GM21825 (cell line): ENCODE results near the gene PI4KA.
"Not testable (repeated sequence)": the region's sequence is repeated elsewhere in the genome, so short reads cannot be mapped to it uniquely, and the experiment has no call there.

Experiments used
- ATAC-seq: cut with Tn5 transposase; IDR thresholded peaks from one replicate; pipeline ENCODE4 v1.9.1; 2021; ENCODE audit warnings: mild to moderate bottlenecking, moderate library complexity; ENCODE audit not compliant: unreplicated experiment

Gene PI4KA

DNA sequence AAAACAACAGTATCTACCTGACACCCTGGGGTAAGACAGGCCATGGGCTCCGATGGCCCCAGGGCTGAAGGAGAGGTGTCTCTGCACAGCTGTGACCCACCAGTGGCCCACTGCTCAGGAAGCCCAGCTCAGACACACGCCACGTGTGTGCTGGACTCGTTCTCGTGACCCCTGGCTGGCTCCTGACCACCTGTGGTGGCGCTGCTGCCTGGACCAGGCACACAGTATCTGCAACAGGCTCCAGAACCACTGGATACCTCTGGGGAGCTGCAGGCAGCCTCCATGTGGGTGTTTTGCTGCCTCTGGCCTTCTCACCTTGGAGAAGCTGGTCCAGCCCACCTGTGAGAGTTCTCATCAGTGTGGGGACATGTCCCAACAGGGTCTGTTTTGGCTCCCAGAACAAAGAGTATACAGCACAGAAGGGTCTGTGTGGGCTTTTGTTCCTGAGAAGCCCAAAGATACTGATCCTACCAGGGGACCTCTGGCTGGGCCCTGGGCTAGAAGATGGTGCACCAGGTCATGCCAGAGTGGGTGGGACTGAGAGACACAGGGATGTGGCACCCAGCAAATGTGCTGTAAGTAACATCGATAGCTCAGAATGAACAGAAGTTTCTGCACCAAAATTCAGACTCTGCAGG is 106.4 kb downstream of the PI4KA start:
- no peak for ATAC-seq

DNA sequence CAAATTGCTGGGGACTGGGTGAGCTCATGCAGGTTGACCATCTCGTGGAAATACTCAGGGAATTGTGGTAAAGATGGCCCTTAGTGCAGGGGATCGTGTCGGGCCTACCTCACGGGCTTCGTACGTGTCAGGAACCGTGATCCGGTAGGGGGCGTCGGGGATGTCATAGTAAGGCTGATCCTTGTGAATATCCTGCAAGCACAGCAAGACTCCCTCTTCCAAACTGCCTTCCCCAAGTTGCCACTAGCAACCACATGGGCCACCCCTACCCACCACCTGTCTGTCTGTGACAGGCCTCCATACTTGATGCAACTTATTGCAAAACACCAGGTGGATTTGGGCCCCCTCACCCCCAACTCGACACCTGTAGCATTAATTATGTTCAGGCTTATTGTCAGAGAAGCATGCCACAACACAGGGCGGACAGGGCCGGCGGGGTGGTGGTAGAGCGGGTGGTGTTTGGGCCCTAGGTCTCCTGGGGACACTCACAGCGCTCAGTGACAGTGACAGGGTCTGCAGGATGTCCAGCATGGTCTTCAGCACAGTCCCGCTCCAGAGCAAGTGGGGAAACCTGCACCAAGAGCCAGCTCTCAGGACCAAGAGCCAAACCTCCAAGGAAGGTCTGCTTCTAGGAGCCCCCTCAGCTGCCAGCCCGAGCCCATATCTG is 107.3 kb downstream of the PI4KA start:
- no peak for ATAC-seq

DNA sequence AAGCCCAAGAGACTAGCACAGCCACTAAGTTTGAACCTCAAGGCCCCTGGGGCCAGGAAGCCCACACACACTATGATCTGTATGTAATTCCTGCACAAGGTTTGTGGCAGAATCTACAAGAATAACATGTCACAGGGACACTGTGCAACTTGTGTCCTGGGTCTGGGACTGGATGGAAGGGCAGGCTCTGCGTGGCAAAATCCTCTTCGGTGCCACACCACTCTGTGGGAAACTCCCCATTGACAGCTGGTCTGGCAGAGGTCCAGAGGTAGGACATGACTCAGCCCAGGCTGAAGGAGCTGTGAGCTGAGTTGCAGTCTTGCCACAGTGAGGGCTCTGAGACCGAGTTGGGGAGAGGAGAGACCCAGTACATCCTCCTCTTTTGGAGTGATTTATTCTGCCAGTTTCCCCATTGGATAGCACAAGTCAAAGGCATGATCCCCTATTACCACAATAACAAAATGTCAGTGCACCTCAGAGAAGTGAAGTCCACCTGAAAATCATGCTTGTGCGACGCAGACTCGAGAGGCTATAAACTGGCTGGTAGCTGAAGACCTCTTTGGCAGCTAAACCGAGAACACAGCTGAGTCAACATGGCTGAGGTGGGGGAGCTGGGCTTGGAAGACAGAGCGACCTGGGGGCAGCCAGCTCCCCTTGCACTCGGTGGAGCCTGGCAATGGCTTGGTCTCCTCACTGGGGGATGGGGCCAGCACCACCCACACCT is 108.0 kb downstream of the PI4KA start:
- no peak for ATAC-seq

DNA sequence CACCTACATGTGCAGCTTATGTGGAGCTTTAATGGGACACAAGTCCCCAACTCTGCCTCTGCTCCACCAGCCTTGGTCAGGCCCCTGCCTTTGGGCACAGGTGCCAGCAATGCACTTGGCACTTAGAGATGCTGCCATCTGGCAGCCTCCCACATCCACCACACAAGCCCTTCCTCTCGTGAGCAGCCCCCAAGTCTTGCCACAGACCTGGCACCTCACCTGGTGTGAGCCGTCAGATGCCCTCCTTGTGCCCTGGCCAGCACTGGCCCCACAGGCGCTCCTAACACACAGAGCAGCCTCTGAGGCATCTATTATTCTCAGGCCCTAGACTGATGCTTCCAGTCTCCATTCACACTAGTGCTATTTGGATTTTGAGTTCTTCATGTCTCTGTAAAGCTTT is 109.2 kb downstream of the PI4KA start:
- ATAC-seq: no peak

DNA sequence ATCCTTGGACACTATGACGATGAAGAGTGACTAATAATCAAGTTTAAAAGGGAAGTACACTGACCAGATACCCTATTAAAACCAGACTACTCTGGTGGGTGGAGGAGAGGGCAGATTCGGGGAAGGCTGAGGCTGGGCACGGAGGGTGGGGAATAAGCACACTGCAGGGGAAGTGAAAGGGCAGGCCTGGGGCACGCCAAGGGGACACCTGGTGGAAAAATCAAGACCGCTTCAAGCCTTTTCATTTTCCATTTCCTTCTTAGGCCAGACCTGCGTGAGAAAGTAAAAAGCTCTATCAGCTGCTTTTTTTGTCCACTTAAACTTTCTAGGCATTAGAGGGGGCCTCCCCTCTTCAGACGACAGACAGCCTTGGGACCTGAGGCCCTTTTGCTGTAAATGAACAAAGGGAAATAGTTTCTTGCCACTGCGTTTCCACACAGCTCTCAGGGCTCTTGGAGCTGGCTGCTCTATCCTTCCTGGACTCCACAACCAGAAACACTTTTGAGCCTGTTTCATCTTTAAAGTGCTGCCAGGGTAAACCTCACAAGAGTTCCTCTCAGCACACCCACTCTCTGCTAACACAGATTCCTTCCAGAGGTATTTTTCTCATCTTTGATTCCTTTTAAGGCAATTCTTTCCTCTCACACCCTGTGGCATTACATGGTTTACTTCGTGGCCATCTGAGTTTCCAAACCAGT is 109.7 kb downstream of the PI4KA start:
- peak; percentile 61 for ATAC-seq

DNA sequence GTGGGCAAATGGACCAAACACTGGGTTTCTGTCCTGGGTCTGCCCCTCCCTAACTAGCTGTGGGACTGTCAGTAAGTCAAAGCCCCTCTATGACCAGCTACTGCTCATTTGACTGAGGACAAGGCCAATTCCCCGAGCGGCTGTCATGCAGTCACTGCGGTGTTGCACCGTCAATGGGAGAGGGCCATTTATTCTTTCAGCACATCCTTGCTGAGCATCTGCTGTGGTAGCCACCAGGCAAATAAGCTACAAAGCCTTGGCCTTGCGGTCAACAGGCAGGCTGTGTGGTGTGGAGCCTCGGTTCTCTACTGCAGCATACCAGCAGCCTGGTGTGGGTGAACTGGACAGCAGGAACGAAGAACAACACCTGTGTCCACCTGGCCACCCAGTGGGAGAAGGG is 110.5 kb downstream of the PI4KA start:
- no peak for ATAC-seq

DNA sequence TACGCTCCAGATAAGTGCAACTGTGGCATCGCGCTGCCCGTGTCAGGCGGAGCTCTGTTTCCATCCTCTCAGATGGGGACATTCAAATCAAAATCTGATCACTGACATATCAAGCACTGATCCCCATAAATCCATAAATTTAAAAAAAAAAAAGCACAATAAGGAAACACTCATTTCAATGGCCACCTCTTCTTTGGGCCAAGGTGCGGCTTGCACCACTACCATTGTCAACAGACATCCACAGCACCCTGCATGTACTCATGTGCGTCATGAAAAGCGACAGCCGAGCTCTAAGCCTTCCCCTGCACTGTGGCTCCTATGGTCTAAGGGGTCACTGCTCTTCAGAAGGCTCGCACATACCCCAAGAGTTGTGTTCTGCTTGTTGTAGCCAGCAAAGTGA is 111.4 kb downstream of the PI4KA start:
- no peak for ATAC-seq

DNA sequence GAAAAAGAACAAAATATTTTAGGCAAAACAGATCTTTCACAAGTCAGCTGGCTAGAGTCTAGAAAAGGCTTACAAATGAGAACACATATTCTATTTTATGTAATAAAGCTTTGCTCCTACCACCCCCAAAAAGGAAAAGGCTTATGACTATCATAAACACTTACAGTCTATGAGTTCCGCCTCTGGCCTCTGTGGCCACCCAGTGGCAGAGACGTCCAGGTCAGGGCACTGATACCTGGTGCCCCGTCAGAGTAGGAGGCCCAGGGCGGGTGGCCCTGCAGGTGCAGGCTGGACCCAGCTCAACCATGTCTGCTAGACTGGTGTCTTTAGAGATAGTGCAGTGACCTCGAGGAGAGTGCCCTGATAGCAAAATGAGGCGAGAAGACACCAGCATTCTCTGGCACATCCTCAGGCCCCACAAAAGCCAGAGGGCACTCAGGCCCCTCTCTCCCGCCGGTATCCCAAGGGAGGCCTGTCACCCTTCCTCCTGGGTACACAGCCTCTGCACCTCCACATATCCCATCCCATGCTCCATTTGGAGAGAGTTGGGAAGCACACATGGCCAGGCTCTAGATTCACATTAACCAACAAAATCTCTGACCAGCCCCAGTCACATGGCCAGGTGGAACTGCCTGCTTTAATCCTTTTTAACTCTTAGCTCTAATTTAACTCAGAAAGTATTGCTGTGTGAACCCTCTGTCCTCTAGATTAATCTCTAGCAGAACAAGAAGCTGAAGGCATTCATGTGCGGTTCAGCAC is 112.0 kb downstream of the PI4KA start:
- no peak for ATAC-seq

DNA sequence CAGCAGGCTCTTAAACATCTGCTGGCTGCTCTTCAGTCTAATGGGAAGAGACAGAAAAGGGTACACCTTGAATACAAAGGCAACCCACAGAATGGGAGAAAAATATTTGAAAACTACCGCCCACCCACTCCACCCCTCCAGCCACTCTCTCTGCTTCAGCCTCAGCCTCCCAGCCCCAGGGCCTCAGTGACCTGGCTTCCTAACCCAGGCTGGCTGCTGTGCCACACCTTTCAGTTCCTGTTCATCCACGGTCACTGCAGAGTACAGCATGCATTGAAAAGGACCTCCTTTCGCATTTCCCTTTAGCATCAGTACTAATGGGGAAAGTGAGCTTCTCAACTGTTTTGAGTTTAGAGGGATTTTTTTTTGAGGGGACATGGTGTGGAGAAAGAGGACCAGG is 113.5 kb downstream of the PI4KA start:
- no peak for ATAC-seq

DNA sequence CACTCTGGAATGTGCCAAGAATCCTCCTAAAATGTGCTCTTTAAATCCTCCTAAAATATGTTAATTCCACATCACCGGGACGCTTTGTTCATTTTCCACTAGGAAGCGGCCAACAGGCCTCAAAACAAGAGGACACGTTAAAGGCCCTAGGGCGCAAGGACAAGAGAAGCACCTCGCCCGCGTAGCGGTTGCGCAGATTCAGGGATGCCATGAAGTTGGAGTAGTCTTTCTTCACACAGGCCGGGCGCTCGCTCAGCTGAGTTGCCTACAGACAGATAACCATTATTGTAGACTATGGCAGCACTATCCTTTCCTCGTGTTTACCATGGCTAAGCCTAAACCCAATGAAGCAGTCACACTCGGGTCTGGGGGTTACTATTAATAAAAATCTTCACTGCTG is 114.2 kb downstream of the PI4KA start:
- ATAC-seq: no peak

DNA sequence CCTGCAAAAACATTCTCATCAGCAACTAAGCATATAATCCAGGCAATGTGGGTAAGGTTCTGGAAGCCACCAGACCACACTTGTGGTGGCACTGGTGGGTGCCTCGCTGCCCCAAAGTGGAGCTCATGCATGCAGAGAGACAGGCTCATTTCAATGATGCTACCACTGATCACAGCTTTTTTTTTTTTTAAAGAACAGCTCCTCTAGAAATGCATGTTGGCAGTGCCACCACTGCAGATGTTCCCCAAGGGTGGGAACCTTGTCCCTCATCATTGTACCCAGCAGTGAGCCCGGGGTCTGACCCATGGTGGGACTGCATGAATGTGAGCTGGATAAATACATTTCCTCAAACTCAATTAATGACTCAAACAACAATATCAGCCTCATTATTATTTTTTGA is 115.8 kb downstream of the PI4KA start:
- ATAC-seq: no peak

DNA sequence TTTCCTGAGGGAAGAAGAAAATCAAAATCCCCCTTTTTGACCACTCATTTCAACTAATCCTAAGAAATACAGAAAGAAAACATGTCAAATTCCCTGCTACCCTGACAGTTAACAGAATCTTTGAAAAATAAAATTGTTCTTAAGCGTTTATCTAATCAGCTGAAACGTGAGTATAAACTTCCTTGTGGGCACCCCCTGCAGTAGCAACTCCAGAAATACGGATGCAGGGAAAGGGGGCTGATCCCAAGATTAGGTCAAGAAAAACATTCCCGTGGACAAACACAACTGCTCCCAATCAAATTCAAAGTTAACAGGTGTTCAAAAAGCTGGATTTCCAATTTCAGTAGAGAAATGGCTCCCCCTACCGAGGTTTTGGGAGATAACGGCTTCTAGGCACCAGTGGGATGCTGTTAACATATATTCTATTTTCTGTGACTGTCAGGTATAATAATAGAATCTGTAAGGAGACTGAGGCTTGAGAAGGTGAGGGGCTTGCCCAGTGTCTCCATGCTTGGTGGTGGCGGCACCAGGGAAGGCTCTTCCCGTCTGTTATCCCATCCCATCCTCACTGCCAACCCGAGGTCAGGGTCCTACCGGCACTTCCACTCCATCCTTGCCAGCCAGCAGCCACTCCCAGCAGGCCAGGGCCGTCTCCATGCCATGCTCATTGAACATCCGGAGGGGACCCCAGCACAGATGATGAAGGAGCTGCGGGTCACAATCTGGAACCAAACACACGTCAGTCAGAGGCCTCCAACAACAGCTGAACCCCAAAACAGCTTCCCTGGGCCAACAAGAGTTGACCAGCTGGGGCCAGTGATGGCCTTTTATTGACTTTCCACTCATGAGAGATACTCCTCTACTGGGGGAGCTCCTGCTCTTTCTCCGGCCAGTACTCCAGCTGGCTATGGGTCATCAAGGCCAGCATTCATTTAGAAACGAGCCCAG is 116.7 kb downstream of the PI4KA start:
- ATAC-seq: no peak

DNA sequence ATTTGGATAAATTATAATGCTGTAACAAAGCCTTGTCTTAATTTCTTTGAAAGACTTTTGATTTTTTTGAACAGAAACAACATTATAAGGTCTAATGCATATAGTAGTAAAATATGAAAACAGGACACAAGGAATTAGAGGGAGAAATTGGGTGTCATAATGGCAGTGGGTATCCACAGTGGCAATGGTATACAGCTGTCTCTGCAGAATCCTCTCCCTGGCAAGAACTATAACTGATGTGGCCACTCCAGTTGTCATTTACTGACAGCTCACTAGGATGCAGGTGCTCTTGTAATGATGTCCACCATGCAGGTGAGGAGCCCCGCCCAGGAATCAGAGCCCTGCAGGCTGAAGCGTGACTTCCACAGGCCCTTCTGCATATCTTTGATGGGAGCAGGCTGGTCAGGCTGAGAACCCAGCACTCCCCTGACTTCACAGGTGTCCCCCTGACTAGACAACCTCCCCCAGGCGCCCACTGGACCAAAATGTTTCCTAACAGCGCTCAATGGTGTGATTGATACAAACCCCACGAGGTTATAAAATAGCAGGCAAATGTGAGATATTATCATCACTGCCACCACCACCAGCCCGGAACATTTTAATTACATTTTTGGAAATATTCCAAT is 117.5 kb downstream of the PI4KA start:
- no peak for ATAC-seq

DNA sequence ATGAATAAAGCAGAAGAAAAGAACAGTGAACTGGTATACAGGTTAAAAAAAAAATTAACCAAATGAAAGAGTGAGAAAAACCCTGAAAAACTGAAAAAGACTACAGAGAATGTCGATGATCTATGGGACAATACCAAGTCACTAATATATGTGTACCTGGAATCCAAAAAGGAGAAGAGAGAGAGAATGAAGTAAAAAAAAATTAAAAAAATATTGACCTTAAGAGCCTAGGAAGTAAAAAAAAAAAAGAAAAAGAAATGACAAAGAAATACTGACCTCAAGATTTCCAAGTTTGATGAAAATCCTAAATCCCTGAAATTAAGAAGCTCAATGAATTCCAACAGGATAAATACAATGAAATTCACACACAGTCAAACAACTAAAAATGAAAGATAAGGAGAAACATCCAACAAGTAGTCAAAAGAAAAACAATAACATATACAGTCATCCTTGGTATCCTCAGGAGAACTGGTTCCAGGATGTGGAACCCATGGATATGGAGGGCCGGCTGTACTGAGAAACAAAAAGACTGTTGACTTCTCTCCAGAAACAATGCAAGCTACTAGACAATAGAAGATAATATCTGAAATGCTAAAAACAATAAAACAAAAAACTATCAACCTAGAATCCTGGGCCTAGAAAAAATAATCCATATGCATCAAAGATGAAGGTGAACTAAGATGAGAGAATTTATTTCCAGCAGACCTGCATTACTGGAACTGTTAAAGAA is 118.2 kb downstream of the PI4KA start:
- ATAC-seq: no peak

DNA sequence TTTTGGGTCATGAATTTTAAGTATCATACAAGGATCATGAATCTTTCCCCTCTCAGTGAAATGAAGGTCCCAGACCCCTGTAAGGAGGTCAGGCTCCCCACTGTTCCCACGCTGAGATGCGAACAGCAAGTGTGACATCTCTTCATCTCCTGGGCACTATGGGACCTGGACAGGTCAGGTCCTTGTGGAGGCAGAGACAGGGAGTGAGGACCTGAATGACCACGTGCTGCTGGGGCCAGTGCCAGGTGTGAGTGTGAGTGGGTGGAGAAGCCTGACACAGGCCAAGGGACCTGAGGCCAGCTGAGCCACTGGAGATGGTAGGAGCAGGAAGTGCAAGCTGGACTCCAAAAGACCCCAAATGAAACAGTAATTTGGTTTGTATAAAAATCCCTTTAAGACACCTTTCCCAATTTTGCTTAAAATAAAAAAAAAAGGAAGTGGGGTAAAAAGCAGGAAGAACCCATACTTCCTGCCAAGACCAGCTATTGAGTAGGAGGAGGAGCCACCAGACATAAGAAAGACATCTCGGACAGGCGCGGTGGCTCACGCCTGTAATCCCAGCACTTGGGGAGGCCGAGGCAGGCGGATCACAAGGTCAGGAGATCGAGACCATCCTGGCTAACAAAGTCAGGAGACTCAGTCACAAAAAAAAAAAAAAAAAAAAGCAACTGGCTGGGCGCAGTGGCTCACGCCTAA is 120.1 kb downstream of the PI4KA start:
- no peak for ATAC-seq

DNA sequence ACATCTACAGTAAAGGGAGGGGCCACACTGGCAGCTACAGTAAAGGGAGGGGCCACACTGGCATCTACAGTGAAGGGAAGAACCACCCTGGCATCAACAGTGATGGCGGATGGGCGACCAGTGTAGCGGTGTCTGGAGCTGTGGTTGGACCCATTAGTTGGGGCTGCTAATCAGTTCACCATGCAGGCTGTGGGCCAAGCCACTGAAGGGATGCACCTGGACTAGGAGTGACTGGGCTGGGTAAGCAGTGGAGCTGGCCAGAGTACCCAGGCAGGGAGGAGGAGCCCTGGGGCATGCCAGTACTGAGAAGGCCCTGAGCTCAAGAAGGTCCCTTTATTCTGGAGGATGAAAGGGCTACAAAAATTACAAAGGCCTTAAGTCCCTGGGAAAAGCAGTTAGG is 121.7 kb downstream of the PI4KA start:
- not testable (repeated sequence) for ATAC-seq

DNA sequence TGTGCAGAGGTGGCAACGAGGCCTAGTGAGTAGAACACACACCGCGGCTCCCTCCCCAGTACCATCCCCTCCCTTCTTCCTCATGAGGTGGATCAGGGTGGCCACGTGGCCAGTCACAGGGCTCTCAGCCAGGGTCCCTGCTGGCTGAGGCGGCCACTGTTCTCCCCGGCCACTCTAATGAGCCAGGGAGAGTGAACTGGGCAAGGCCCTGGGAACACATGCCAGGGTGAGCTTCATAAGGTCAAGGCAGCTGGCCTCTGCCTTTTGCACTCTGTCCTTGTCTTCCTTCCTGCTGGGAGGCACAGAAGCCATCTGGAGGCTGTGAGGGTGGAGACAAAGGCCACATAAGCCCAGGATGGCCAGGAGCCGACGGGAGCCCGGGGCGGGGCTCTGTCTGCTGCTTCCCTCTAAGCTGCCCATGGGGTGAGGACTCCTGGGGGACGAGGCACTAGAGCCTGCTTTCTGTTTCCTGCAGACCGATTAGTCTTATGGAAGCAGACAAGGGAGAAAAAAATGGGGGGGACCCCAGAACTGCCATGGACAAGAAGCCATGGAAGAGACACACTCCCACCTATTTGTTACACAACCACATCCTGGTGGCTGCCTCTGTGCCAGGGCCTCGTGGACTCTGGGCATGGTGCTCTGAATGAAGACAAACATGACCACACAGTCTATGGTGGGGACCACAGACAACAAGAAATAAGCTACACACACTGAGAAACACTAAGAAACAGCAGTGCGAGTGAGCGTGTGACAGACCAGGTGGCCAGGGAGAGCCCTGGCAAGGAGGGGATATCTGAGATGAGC is 123.1 kb downstream of the PI4KA start:
- ATAC-seq: not testable (repeated sequence)
